HEK293 (cell line): ENCODE measurements around the gene FTL.

ENCODE experiments used
- BCL11B ChIP-seq: fragments of 450-650 bp; formaldehyde crosslinking; IDR thresholded peaks from 2 replicates; pipeline ENCODE4 v1.5.1; 2016; ENCODE audit warnings: low read depth, missing biosample characterization, missing genetic modification characterization
- SP7 ChIP-seq: fragments of 450-650 bp; formaldehyde crosslinking; IDR thresholded peaks from 2 replicates; pipeline ENCODE4 v1.5.1; 2016; ENCODE audit warnings: missing biosample characterization, missing genetic modification characterization
- TCF7L2 ChIP-seq: IDR thresholded peaks from 2 replicates; pipeline ENCODE4 v1.6.1; 2011; ENCODE audit warnings: low read depth, mild to moderate bottlenecking, inconsistent platforms, low read length, moderate library complexity, borderline replicate concordance
- ZBTB8A ChIP-seq: fragments of 450-650 bp; formaldehyde crosslinking; IDR thresholded peaks from 2 replicates; pipeline ENCODE4 v1.5.1; 2016; ENCODE audit warnings: missing biosample characterization, missing genetic modification characterization
- ZFHX2 ChIP-seq: fragments of 450-650 bp; formaldehyde crosslinking; conservative IDR thresholded peaks from 2 replicates; pipeline ENCODE4 v1.5.1; 2016; ENCODE audit warnings: missing biosample characterization, missing genetic modification characterization
- ZNF354C ChIP-seq: fragments of 450-650 bp; formaldehyde crosslinking; IDR thresholded peaks from 2 replicates; pipeline ENCODE4 v1.5.1; 2016; ENCODE audit warnings: missing biosample characterization, missing genetic modification characterization, low read depth, borderline replicate concordance
- ZNF473 ChIP-seq: fragments of 450-650 bp; formaldehyde crosslinking; IDR thresholded peaks from 2 replicates; pipeline ENCODE4 v1.5.1; 2017; ENCODE audit warnings: missing biosample characterization, missing genetic modification characterization
- ZNF544 ChIP-seq: fragments of 450-650 bp; formaldehyde crosslinking; IDR thresholded peaks from 2 replicates; pipeline ENCODE4 v1.5.0; 2017; ENCODE audit warnings: missing biosample characterization, missing genetic modification characterization
- ZNF610 ChIP-seq: fragments of 450-650 bp; formaldehyde crosslinking; IDR thresholded peaks from 2 replicates; pipeline ENCODE4 v1.5.1; 2016; ENCODE audit warnings: missing biosample characterization, missing genetic modification characterization, borderline replicate concordance
- ZNF629 ChIP-seq: fragments of 450-650 bp; formaldehyde crosslinking; IDR thresholded peaks from 2 replicates; pipeline ENCODE4 v1.5.1; 2017; ENCODE audit warnings: missing biosample characterization, missing genetic modification characterization
- ZNF768 ChIP-seq: fragments of 450-650 bp; formaldehyde crosslinking; IDR thresholded peaks from 2 replicates; pipeline ENCODE4 v1.5.1; 2018; ENCODE audit warnings: missing biosample characterization, mild to moderate bottlenecking, missing genetic modification characterization
- ZNF785 ChIP-seq: fragments of 450-650 bp; formaldehyde crosslinking; IDR thresholded peaks from 2 replicates; pipeline ENCODE4 v1.5.1; 2016; ENCODE audit warnings: missing biosample characterization, missing genetic modification characterization
- TF ChIP-seq, protein P1 (sequence below): fragments of 450-650 bp; formaldehyde crosslinking; conservative IDR thresholded peaks from 2 replicates; pipeline ENCODE4 v1.5.1; 2016; ENCODE audit warnings: low read depth, missing biosample characterization, missing genetic modification characterization
- TF ChIP-seq, protein P2 (sequence below): fragments of 450-650 bp; formaldehyde crosslinking; IDR thresholded peaks from 2 replicates; pipeline ENCODE4 v1.5.1; 2016; ENCODE audit warnings: missing biosample characterization, missing genetic modification characterization
- TF ChIP-seq, protein P3 (sequence below): fragments of 450-650 bp; formaldehyde crosslinking; IDR thresholded peaks from 2 replicates; pipeline ENCODE4 v1.5.1; 2016; ENCODE audit warnings: missing biosample characterization, missing genetic modification characterization
- TF ChIP-seq, protein P4 (sequence below): fragments of 450-650 bp; formaldehyde crosslinking; IDR thresholded peaks from 2 replicates; pipeline ENCODE4 v1.5.1; 2016; ENCODE audit warnings: missing biosample characterization, missing genetic modification characterization
- TF ChIP-seq, protein P5 (sequence below): fragments of 450-650 bp; formaldehyde crosslinking; conservative IDR thresholded peaks from 2 replicates; pipeline ENCODE4 v1.5.1; 2016; ENCODE audit warnings: low read depth, missing biosample characterization, missing genetic modification characterization
- TF ChIP-seq, protein P6 (sequence below): fragments of 450-650 bp; formaldehyde crosslinking; IDR thresholded peaks from 2 replicates; pipeline ENCODE4 v1.5.1; 2016; ENCODE audit warnings: missing biosample characterization, missing genetic modification characterization
- TF ChIP-seq, protein P7 (sequence below): fragments of 450-650 bp; IDR thresholded peaks from 2 replicates; pipeline ENCODE4 v1.5.1; 2018; ENCODE audit warnings: missing biosample characterization, mild to moderate bottlenecking, missing genetic modification characterization

FTL gene

DNA sequence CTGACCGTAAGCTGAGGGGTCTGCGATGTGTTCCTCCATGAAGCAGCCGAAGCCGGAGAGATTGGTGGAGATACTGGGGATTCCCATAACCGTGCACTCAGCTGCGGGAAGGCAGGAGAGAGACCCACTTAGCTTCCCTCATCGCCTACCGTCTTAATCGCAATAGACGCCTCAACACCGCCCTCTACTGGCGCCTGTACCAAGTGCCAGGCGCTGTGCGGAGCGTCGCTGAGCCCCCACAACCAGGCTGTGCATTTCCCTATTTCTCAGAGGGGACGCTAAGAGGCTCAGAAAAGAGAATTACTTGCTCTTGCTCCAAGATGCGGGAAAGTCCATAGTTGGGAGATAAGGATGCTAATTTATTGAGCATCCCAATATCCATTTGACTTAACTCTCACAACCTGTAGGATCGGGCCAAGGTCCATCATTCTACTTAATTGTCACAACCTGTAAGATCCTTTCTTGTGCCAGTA is 5.8 kb downstream of the FTL start (continued):
- TF ChIP-seq, protein P1, sequence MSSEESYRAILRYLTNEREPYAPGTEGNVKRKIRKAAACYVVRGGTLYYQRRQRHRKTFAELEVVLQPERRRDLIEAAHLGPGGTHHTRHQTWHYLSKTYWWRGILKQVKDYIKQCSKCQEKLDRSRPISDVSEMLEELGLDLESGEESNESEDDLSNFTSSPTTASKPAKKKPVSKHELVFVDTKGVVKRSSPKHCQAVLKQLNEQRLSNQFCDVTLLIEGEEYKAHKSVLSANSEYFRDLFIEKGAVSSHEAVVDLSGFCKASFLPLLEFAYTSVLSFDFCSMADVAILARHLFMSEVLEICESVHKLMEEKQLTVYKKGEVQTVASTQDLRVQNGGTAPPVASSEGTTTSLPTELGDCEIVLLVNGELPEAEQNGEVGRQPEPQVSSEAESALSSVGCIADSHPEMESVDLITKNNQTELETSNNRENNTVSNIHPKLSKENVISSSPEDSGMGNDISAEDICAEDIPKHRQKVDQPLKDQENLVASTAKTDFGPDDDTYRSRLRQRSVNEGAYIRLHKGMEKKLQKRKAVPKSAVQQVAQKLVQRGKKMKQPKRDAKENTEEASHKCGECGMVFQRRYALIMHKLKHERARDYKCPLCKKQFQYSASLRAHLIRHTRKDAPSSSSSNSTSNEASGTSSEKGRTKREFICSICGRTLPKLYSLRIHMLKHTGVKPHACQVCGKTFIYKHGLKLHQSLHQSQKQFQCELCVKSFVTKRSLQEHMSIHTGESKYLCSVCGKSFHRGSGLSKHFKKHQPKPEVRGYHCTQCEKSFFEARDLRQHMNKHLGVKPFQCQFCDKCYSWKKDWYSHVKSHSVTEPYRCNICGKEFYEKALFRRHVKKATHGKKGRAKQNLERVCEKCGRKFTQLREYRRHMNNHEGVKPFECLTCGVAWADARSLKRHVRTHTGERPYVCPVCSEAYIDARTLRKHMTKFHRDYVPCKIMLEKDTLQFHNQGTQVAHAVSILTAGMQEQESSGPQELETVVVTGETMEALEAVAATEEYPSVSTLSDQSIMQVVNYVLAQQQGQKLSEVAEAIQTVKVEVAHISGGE (tag by site-specific recombination): no peak
- TF ChIP-seq ZNF768 (tag by site-specific recombination): peak; percentile 85
- TF ChIP-seq, protein P2, sequence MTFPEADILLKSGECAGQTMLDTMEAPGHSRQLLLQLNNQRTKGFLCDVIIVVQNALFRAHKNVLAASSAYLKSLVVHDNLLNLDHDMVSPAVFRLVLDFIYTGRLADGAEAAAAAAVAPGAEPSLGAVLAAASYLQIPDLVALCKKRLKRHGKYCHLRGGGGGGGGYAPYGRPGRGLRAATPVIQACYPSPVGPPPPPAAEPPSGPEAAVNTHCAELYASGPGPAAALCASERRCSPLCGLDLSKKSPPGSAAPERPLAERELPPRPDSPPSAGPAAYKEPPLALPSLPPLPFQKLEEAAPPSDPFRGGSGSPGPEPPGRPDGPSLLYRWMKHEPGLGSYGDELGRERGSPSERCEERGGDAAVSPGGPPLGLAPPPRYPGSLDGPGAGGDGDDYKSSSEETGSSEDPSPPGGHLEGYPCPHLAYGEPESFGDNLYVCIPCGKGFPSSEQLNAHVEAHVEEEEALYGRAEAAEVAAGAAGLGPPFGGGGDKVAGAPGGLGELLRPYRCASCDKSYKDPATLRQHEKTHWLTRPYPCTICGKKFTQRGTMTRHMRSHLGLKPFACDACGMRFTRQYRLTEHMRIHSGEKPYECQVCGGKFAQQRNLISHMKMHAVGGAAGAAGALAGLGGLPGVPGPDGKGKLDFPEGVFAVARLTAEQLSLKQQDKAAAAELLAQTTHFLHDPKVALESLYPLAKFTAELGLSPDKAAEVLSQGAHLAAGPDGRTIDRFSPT (tag by site-specific recombination): no peak
- TF ChIP-seq, protein P3, sequence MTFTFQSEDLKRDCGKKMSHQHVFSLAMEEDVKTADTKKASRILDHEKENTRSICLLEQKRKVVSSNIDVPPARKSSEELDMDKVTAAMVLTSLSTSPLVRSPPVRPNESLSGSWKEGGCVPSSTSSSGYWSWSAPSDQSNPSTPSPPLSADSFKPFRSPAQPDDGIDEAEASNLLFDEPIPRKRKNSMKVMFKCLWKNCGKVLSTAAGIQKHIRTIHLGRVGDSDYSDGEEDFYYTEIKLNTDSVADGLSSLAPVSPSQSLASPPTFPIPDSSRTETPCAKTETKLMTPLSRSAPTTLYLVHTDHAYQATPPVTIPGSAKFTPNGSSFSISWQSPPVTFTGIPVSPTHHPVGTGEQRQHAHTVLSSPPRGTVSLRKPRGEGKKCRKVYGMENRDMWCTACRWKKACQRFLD (tag by site-specific recombination): no peak
- no peak for TF ChIP-seq SP7 (tag by site-specific recombination)
- TF ChIP-seq, protein P4, sequence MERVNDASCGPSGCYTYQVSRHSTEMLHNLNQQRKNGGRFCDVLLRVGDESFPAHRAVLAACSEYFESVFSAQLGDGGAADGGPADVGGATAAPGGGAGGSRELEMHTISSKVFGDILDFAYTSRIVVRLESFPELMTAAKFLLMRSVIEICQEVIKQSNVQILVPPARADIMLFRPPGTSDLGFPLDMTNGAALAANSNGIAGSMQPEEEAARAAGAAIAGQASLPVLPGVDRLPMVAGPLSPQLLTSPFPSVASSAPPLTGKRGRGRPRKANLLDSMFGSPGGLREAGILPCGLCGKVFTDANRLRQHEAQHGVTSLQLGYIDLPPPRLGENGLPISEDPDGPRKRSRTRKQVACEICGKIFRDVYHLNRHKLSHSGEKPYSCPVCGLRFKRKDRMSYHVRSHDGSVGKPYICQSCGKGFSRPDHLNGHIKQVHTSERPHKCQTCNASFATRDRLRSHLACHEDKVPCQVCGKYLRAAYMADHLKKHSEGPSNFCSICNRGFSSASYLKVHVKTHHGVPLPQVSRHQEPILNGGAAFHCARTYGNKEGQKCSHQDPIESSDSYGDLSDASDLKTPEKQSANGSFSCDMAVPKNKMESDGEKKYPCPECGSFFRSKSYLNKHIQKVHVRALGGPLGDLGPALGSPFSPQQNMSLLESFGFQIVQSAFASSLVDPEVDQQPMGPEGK (tag by site-specific recombination): peak; percentile 61
- TF ChIP-seq ZFHX2 (tag by site-specific recombination): no peak
- no peak for TF ChIP-seq ZNF544
- no peak for TF ChIP-seq BCL11B (tag by site-specific recombination)
- TF ChIP-seq ZNF629 (tag by site-specific recombination): no peak
- no peak for TF ChIP-seq TCF7L2
- no peak for TF ChIP-seq ZNF354C
- no peak for TF ChIP-seq ZNF785 (tag by site-specific recombination)
- TF ChIP-seq, protein P5, sequence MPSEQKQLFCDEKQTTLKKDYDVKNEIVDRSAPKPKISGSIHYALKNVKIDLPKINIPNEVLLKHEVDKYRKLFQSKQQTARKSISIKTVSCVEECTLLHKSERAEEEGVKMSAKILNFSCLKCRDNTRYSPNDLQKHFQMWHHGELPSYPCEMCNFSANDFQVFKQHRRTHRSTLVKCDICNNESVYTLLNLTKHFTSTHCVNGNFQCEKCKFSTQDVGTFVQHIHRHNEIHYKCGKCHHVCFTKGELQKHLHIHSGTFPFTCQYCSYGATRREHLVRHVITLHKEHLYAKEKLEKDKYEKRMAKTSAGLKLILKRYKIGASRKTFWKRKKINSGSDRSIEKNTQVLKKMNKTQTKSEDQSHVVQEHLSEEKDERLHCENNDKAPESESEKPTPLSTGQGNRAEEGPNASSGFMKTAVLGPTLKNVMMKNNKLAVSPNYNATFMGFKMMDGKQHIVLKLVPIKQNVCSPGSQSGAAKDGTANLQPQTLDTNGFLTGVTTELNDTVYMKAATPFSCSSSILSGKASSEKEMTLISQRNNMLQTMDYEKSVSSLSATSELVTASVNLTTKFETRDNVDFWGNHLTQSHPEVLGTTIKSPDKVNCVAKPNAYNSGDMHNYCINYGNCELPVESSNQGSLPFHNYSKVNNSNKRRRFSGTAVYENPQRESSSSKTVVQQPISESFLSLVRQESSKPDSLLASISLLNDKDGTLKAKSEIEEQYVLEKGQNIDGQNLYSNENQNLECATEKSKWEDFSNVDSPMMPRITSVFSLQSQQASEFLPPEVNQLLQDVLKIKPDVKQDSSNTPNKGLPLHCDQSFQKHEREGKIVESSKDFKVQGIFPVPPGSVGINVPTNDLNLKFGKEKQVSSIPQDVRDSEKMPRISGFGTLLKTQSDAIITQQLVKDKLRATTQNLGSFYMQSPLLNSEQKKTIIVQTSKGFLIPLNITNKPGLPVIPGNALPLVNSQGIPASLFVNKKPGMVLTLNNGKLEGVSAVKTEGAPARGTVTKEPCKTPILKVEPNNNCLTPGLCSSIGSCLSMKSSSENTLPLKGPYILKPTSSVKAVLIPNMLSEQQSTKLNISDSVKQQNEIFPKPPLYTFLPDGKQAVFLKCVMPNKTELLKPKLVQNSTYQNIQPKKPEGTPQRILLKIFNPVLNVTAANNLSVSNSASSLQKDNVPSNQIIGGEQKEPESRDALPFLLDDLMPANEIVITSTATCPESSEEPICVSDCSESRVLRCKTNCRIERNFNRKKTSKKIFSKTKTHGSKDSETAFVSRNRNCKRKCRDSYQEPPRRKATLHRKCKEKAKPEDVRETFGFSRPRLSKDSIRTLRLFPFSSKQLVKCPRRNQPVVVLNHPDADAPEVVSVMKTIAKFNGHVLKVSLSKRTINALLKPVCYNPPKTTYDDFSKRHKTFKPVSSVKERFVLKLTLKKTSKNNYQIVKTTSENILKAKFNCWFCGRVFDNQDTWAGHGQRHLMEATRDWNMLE (tag by site-specific recombination): no peak
- no peak for TF ChIP-seq ZBTB8A
- TF ChIP-seq, protein P6, sequence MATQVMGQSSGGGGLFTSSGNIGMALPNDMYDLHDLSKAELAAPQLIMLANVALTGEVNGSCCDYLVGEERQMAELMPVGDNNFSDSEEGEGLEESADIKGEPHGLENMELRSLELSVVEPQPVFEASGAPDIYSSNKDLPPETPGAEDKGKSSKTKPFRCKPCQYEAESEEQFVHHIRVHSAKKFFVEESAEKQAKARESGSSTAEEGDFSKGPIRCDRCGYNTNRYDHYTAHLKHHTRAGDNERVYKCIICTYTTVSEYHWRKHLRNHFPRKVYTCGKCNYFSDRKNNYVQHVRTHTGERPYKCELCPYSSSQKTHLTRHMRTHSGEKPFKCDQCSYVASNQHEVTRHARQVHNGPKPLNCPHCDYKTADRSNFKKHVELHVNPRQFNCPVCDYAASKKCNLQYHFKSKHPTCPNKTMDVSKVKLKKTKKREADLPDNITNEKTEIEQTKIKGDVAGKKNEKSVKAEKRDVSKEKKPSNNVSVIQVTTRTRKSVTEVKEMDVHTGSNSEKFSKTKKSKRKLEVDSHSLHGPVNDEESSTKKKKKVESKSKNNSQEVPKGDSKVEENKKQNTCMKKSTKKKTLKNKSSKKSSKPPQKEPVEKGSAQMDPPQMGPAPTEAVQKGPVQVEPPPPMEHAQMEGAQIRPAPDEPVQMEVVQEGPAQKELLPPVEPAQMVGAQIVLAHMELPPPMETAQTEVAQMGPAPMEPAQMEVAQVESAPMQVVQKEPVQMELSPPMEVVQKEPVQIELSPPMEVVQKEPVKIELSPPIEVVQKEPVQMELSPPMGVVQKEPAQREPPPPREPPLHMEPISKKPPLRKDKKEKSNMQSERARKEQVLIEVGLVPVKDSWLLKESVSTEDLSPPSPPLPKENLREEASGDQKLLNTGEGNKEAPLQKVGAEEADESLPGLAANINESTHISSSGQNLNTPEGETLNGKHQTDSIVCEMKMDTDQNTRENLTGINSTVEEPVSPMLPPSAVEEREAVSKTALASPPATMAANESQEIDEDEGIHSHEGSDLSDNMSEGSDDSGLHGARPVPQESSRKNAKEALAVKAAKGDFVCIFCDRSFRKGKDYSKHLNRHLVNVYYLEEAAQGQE: no peak
- TF ChIP-seq, protein P7, sequence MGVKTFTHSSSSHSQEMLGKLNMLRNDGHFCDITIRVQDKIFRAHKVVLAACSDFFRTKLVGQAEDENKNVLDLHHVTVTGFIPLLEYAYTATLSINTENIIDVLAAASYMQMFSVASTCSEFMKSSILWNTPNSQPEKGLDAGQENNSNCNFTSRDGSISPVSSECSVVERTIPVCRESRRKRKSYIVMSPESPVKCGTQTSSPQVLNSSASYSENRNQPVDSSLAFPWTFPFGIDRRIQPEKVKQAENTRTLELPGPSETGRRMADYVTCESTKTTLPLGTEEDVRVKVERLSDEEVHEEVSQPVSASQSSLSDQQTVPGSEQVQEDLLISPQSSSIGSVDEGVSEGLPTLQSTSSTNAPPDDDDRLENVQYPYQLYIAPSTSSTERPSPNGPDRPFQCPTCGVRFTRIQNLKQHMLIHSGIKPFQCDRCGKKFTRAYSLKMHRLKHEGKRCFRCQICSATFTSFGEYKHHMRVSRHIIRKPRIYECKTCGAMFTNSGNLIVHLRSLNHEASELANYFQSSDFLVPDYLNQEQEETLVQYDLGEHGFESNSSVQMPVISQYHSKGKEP (tag by site-specific recombination): no peak
- TF ChIP-seq ZNF610 (tag by site-specific recombination): no peak; the same call in 1 of the 2 replicates
- TF ChIP-seq ZNF473 (tag by site-specific recombination): no peak
